ENCODE data around the gene PTPRN2.
"Not testable (repeated sequence)": the region's sequence is repeated elsewhere in the genome, so short reads cannot be mapped to it uniquely, and the experiment has no call there.

The PTPRN2 gene

GRCh38 chr7:158537516-158537882, 50.1 kb downstream of the PTPRN2 start:
- peak overlapping the region; percentile 42 for H3K4me3 ChIP-seq (ENCODE audit: low read depth, low read length)
- TF ChIP-seq MAX (IDR thresholded peaks at IDR 0.05; ENCODE audit: low read depth, low read length) = no peak
- TF ChIP-seq POLR2A (IDR thresholded peaks at IDR 0.05; ENCODE audit: extremely low read depth, insufficient read length) = no peak
- TF ChIP-seq CTCF (IDR thresholded peaks at IDR 0.05; ENCODE audit: low read depth, low read length) = no peak
- peak; percentile 39; the same call in 1 of the 2 replicates for TF ChIP-seq MYC (IDR thresholded peaks at IDR 0.05; ENCODE audit: low read depth, low read length)
- no peak for DNase-seq (ENCODE audit: low read depth)

- H3K4me3 ChIP-seq (ENCODE audit: low read depth, low read length) = peak overlapping the region; percentile 42
- TF ChIP-seq CTCF (IDR thresholded peaks at IDR 0.05; ENCODE audit: low read depth, low read length) (no peak), POLR2A (IDR thresholded peaks at IDR 0.05; ENCODE audit: extremely low read depth, insufficient read length) (peak; percentile 14), MYC (IDR thresholded peaks at IDR 0.05; ENCODE audit: low read depth, low read length) (no peak; the same call in 1 of the 2 replicates), MAX (IDR thresholded peaks at IDR 0.05; ENCODE audit: low read depth, low read length) (peak; percentile 26; the same call in 1 of the 2 replicates)
- DNase-seq (ENCODE audit: low read depth) = peak; percentile 91
Observed at GRCh38 chr7:158536871-158537515, 50.6 kb downstream of the PTPRN2 start.

GRCh38 chr7:158535079-158535478, 52.5 kb downstream of the PTPRN2 start:
- no peak for DNase-seq (ENCODE audit: low read depth)
- TF ChIP-seq MAX (IDR thresholded peaks at IDR 0.05; ENCODE audit: low read depth, low read length) (no peak), POLR2A (IDR thresholded peaks at IDR 0.05; ENCODE audit: extremely low read depth, insufficient read length) (no peak), MYC (IDR thresholded peaks at IDR 0.05; ENCODE audit: low read depth, low read length) (no peak), CTCF (IDR thresholded peaks at IDR 0.05; ENCODE audit: low read depth, low read length) (no peak)
- no peak overlapping the region for H3K4me3 ChIP-seq (ENCODE audit: low read depth, low read length)

- no peak for DNase-seq (ENCODE audit: low read depth)
- H3K4me3 ChIP-seq (ENCODE audit: low read depth, low read length) = no peak overlapping the region
- TF ChIP-seq MYC (IDR thresholded peaks at IDR 0.05; ENCODE audit: low read depth, low read length) = no peak
- TF ChIP-seq POLR2A (IDR thresholded peaks at IDR 0.05; ENCODE audit: extremely low read depth, insufficient read length) = no peak
- no peak for TF ChIP-seq MAX (IDR thresholded peaks at IDR 0.05; ENCODE audit: low read depth, low read length)
- no peak for TF ChIP-seq CTCF (IDR thresholded peaks at IDR 0.05; ENCODE audit: low read depth, low read length)
Observed at GRCh38 chr7:158534598-158534997, 53.0 kb downstream of the PTPRN2 start.

- H3K4me3 ChIP-seq (ENCODE audit: low read depth, low read length); DNase-seq (ENCODE audit: low read depth): not testable (repeated sequence)
Observed at GRCh38 chr7:158534134-158534515, 53.5 kb downstream of the PTPRN2 start.

- TF ChIP-seq MAX (IDR thresholded peaks at IDR 0.05; ENCODE audit: low read depth, low read length) (no peak), POLR2A (IDR thresholded peaks at IDR 0.05; ENCODE audit: extremely low read depth, insufficient read length) (no peak), CTCF (IDR thresholded peaks at IDR 0.05; ENCODE audit: low read depth, low read length) (no peak), MYC (IDR thresholded peaks at IDR 0.05; ENCODE audit: low read depth, low read length) (no peak)
- DNase-seq (ENCODE audit: low read depth) = no peak
- H3K4me3 ChIP-seq (ENCODE audit: low read depth, low read length) = no peak overlapping the region
Observed at GRCh38 chr7:158533386-158534133, 54.1 kb downstream of the PTPRN2 start.
